Activated CD8-positive, alpha-beta memory T cell treated with anti-CD3 and anti-CD28 coated beads for 36 hours (primary cell): ENCODE data around the gene NXPH3. TPM values are rescaled to one million over a fixed set of nuclear protein-coding genes. Genes with fewer than 3 reads are reported as not detected.

Experiments used
- CTCF ChIA-PET: fragments of 350-600 bp; sonication (Branson Sonifier 250); formaldehyde crosslinking; loops from one replicate; lab custom pipeline; 2021; ENCODE audit warnings: antibody characterized with exemption; lab: Charles Lee
- POLR2A ChIA-PET: fragments of 350-600 bp; sonication (Branson Sonifier 250); formaldehyde crosslinking; loops from one replicate; lab custom pipeline; 2021; ENCODE audit warnings: antibody characterized with exemption; lab: Charles Lee
- total RNA-seq, 2 experiments: library from RNA; stranded (reverse); gene quantifications; one replicate each; pipeline ENCODE4 v1.2.3, GENCODE V29; 2021

The NXPH3 gene
- total RNA-seq, 2 experiments from 2014 or later, result 0.17 to 0.21 TPM

GRCh38 chr17:49602783-49603182 is 27.1 kb downstream of the NXPH3 start:
- CTCF ChIA-PET, result no interaction called here
- POLR2A ChIA-PET, result no interaction called here

- ChIA-PET CTCF (no interaction called here), POLR2A (interaction anchor here (0.6 kb wide), 1 partner anchor 93 kb away, joined by 3 read pairs; no protein-coding TSS in a partner anchor)
These were observed 27.6 kb downstream of the NXPH3 start for GRCh38 chr17:49603238-49603637.

- ChIA-PET CTCF (interaction anchor here (1.1 kb wide), 1 partner anchor 15 kb away, joined by 3 read pairs; no protein-coding TSS in a partner anchor), POLR2A (interaction anchor here (0.6 kb wide), 1 partner anchor 92 kb away, joined by 3 read pairs; no protein-coding TSS in a partner anchor)
These were observed 28.0 kb downstream of the NXPH3 start for GRCh38 chr17:49603720-49604119.

DNA sequence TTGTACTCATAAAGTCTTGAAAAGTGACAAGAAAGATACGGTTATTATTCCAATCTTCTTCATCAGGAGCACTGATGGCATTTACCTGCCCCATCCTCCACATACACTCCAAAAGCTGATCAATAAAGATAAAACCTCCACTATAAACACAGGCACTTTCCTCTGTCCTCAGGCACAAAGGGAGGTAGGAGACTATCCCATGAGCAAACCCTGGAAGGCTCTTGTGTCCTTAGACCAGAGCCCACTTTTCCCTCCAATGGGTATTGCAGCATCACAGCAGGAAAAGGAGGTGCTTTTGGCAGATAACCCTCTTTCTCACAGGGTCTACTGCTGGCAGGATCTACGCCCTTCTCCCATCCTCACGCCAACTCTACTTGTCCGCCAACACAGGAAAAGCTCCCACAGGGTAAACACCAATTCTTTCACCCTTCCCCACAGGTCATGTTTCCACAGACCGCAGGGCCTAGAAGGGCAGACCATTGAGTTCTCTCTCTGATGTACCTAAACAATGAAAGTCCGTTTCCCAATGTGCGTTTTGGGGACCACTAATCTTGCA is 28.7 kb downstream of the NXPH3 start:
- ChIA-PET POLR2A (no interaction called here), CTCF (interaction anchor here (1.1 kb wide), 1 partner anchor 14 kb away, joined by 3 read pairs; no protein-coding TSS in a partner anchor)

DNA sequence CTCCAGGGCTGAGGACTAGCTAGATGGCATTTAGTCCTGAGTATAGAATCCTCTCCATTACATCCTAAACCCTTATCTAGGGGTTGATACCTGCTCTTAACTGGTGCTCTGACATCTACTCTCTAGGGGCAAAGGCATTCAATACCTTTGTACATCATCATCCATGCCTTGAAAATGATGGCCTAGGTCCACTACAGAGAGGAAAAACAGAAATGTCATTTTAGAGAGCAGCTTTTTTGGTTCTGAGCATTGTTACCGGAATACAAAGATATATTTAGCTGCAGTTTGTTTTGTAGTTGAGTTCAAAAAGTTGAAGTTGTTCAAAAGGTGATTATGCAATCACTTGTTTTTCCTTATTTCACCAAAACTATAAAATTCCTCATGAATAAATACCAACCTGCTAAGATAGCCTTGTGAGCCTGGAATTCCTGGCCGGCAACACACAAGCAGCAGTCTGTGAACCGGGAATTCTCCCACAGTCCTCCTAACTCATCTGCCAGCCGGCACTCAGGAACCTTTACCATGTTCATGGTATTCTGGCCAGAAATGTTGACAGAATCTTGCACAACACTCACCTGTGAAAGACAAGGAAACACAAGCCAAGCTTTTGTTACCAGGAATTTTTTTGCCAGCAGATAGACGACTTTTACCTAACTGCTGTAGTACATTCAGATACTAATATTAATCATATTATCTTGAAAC is 35.4 kb downstream of the NXPH3 start:
- ChIA-PET CTCF (no interaction called here), POLR2A (no interaction called here)

DNA sequence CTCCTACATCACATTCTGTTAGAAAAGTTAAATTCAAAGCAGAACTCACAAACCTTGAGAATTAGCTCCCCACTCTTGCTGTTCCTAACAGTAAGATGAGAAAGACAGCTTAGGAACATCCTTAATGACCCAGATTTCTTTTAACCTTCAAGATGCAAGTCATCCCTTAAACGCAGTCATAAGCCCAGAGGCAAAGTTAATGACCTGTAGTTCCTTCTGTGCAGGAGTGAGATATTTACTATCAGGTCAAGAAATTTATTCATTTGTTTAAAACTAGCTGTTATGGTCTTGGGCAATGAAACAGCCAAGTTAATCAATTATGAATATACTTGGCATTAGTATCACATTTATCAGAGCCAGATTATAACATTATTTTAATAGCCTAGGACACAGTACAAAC is 37.1 kb downstream of the NXPH3 start:
- POLR2A ChIA-PET, result no interaction called here
- CTCF ChIA-PET, result interaction anchor here (0.9 to 1.1 kb wide), 2 partner anchors 42 to 176 kb away, joined by 3 to 7 read pairs; no protein-coding TSS in a partner anchor

GRCh38 chr17:49613182-49613800 is 37.6 kb downstream of the NXPH3 start:
- POLR2A ChIA-PET, result interaction anchor here (0.7 kb wide), 1 partner anchor 239 kb away, joined by 7 read pairs; no protein-coding TSS in a partner anchor
- CTCF ChIA-PET, result interaction anchor here (0.9 to 1.1 kb wide), 2 partner anchors 43 to 177 kb away, joined by 3 to 7 read pairs; no protein-coding TSS in a partner anchor

- POLR2A ChIA-PET, result no interaction called here
- CTCF ChIA-PET, result no interaction called here
These were observed 40.4 kb downstream of the NXPH3 start for GRCh38 chr17:49616086-49616485.

GRCh38 chr17:49616601-49617131 is 41.0 kb downstream of the NXPH3 start:
- POLR2A ChIA-PET, result no interaction called here
- CTCF ChIA-PET, result no interaction called here

DNA sequence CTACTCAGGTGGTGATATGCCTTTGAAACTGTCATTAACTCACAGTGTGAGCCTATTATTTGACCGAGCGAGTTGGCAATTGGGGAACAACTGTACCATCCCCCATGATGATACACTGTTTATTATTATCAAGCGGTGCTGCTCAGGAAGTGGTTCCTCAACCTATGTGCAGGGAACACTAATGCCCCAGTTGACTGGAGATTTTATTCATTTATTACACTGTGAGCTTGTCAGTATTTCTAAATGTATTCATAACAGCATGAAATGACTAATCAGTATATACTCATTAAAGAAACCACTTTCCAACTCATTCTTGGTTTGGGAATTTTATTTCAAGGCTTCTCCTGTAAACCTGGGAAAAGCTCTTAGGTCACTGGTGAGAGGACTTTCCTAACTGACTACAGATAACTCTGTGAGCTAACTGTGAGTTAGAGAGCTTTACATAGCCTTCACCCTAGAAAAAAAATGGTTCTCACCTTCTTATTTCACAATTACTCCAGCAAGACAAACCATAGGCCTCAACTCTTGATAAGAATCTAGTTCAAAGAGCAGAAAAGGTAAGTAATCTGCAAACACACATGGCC is 42.4 kb downstream of the NXPH3 start:
- CTCF ChIA-PET, result interaction anchor here (0.6 to 1.5 kb wide), 5 partner anchors 14 to 1247 kb away, joined by 3 to 4 read pairs (median 3); no protein-coding TSS in a partner anchor
- POLR2A ChIA-PET, result interaction anchor here (1.3 kb wide), 1 partner anchor 29 kb away, joined by 3 read pairs; no protein-coding TSS in a partner anchor

DNA sequence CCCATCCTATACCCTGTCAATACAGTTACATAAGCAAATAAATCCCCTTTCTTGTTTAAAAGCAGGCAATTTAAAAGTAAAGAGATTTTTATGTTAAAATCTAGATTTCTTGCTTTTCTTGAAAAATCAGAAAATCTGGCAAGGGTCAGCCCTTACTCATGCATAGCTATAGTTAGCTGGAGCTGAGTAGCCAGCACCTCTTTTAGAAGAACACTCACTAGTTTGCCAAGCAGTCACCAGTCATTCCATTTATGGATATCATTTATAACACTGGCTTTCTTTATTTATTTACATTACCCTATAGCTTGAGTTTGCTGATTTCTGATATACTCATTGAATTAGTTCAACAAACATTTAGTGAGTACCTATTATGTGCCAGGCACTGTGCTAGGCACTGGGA is 45.7 kb downstream of the NXPH3 start:
- POLR2A ChIA-PET, result no interaction called here
- CTCF ChIA-PET, result interaction anchor here (1.2 to 1.5 kb wide), 2 partner anchors 15 to 51 kb away, joined by 3 read pairs; no protein-coding TSS in a partner anchor

DNA sequence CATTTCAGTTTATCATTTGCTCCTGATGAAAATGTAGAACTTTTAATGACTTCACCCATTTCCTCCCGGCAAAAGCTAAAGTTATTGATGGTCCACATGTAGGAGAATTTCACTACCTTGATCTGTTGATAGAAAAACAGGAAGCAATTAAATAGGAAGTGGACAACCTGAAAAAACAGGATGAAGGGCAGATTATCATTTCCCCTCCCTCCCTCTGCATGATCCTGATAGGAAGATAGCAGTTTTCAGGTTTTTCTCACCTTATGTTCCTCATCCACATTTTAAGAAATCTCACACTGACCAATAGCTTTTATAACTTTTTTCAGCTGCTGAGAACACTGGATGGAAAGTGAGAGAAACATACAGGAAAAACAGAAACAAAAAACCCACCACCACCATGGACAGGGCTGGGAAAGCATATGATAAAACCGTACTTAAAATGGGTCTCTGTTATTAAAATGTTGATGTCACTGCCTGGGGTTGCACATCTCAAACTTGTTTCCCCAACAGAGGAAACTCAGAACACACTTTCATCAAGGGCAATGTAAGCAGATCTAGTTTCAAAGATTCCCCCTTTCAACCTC is 46.4 kb downstream of the NXPH3 start:
- ChIA-PET POLR2A (interaction anchor here (0.7 kb wide), 1 partner anchor 508 kb away, joined by 3 read pairs; the partner anchor contains the start of gene SAMD14), CTCF (interaction anchor here (1.2 to 1.5 kb wide), 2 partner anchors 15 to 52 kb away, joined by 3 read pairs; no protein-coding TSS in a partner anchor)

- POLR2A ChIA-PET, result no interaction called here
- CTCF ChIA-PET, result no interaction called here
These were observed 49.2 kb downstream of the NXPH3 start for GRCh38 chr17:49624896-49625295.

DNA sequence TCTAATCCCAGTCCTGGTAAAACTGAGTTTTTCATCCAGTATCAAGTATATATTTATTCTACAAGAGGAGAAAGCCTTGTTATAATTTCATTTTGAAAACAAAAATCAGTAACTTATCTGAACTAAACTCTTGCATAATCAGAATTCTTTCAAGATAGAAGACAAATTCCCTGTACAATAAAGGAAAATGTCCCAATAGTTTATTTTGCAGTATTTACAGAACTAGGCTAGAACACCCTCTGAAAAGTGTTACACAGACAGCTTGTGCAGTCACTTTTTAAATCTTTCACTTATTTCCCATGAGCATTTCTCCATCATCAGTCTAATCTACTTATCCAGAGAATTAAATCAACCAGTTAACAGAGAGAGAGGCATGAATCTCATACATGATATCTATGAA is 53.8 kb downstream of the NXPH3 start:
- ChIA-PET POLR2A (no interaction called here), CTCF (no interaction called here)

DNA sequence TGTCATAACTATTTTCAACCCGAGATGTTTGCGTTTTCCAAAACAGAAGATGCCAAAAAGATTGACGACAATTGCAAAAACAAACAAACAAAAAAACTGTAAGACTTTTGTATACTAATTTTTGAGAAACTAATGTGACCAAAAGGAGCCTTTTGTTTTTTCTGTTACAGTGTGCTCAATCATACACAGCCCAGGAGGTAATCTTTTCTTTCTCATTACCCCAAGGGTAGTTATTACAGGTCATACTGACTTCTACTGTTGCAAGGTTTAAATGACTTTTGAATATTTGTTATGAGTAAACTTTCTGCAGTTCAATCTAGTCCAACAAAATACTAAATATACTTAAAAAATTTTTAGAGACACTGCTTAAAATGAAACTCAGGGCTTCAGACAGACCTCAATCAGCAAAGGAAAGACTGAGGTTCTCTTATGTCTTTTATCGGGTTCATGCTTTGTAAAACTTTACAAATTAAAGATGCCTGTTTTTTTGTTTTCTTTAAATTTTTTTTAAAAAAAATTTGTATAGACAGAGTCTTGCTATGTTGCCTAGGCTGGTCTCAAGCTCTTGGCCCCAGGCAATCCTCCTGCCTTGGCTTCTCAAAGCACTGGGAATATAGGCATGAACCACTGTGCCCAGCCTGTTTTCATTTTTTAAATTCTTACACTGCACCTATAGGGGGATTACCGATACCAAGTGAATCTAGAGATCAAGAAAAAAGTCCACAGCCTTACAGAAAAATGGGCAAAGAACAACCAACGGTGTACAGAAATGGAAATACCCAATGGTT is 54.6 kb downstream of the NXPH3 start:
- CTCF ChIA-PET, result no interaction called here
- POLR2A ChIA-PET, result no interaction called here

GRCh38 chr17:49631496-49631895 is 55.8 kb downstream of the NXPH3 start:
- POLR2A ChIA-PET, result no interaction called here

More at GRCh38 chr17:49631496-49631895, 55.8 kb downstream of the NXPH3 start:
- CTCF ChIA-PET, result interaction anchor here (0.6 to 2.6 kb wide), 4 partner anchors 62 to 371 kb away, joined by 3 to 5 read pairs (median 4); no protein-coding TSS in a partner anchor
